Sigmoid colon (tissue), 7 donors: ENCODE measurements around the gene CAPN2. TPM values are rescaled to one million over a fixed set of nuclear protein-coding genes. Genes with fewer than 3 reads are reported as not detected.

Experiments used
- DNase-seq: peaks from one replicate; pipeline ENCODE4 v3.0.0-alpha.2; 2019
- H3K27ac ChIP-seq, 4 donors: fragments of 200-600 bp; sonication (generic); one replicate each; pipeline ENCODE4 v1.5.1; 2016 to 2019; ENCODE audit warnings: mild to moderate bottlenecking in 1 of 4
- H3K27me3 ChIP-seq, 3 donors: fragments of 200-600 bp; sonication (generic); one replicate each; pipeline ENCODE4 v1.5.1; 2019; ENCODE audit warnings: mild to moderate bottlenecking in 1 of 3
- H3K36me3 ChIP-seq, 4 donors: fragments of 200-600 bp; sonication (generic); one replicate each; pipeline ENCODE4 v1.5.1; 2016 to 2019
- H3K4me1 ChIP-seq, 4 donors: fragments of 200-600 bp; sonication (generic); one replicate each; pipeline ENCODE4 v1.5.1; 2017 to 2019
- H3K4me3 ChIP-seq, 4 donors: fragments of 200-600 bp; sonication (generic); one replicate each; pipeline ENCODE4 v1.5.1; 2017 to 2019; ENCODE audit warnings: mild to moderate bottlenecking in 2 of 4, moderate library complexity in 1 of 4
- H3K9me3 ChIP-seq, 4 donors: fragments of 200-600 bp in 3 of 4; sonication (generic) in 3 of 4; one replicate each; pipeline versions ENCODE4 v1.5.1 to v1.6.1; 2013 to 2019
- CTCF ChIP-seq, 4 experiments: fragments of 450-650 bp in 3 of 4; fragments of 200-600 bp in 1 of 4; IDR thresholded peaks; one replicate each; pipeline ENCODE4 v1.5.1; 2016 to 2019; ENCODE audit warnings: antibody characterized with exemption in 4 of 4, mild to moderate bottlenecking in 3 of 4, moderate library complexity in 2 of 4
- EP300 ChIP-seq, 4 donors: sonication (generic); formaldehyde crosslinking; IDR thresholded peaks; one replicate each; pipeline ENCODE4 v1.6.1; 2017; ENCODE audit warnings: antibody characterized with exemption in 4 of 4
- POLR2A ChIP-seq, 2 donors: fragments of 450-650 bp; IDR thresholded peaks; one replicate each; pipeline ENCODE4 v1.6.1; 2016; ENCODE audit warnings: antibody characterized with exemption in 2 of 2, mild to moderate bottlenecking in 2 of 2, moderate library complexity in 2 of 2
- POLR2AphosphoS5 ChIP-seq, 4 donors: sonication (generic); formaldehyde crosslinking; IDR thresholded peaks; one replicate each; pipeline ENCODE4 v1.6.1; 2017; ENCODE audit warnings: antibody characterized with exemption in 4 of 4
- WGBS, 2 donors: extraction: QIAGEN DNeasy Blood & Tissue Kit; methylation state at CpG; one replicate each; pipeline ENCODE4 v1.1.7; 2013; 5-methylcytosine and 5-hydroxymethylcytosine counted together
- intact Hi-C: fragments of 100-400 bp; cut with DNase I; formaldehyde crosslinking; loops from one replicate; pipeline ENCODE4 v1.15.1; 2023
- polyA plus RNA-seq, 3 donors: library from polyadenylated mRNA; stranded (reverse); fragments of 200-250 nt; gene quantifications; one replicate each; pipeline ENCODE4 v1.2.3, GENCODE V29; 2013
- total RNA-seq, 4 donors: library from RNA; depleted of rRNA; stranded (reverse); fragments of >200 nt; gene quantifications; one replicate each; pipeline ENCODE4 v1.1.0, GENCODE V29; 2016
- donor health status: healthy with polysubstance abuse.
- donor health status: Bipolar disorder and iron deficiency.
- donor health status: healthy.

CAPN2 gene
- total and polyA plus RNA-seq, 7 donors: 67.3 to 266 (median 135) TPM

GRCh38 chr1:223704921-223705878 is 7.1 kb upstream of the CAPN2 start:
- H3K9me3 ChIP-seq: no peaks in the 10 kb centered on the region
- H3K36me3 ChIP-seq: no peaks in the 10 kb centered on the region
- no peaks in the 10 kb centered on the region for H3K27me3 ChIP-seq
- H3K4me3 ChIP-seq: no peak overlapping the region
- peaks cover 0 to 50% (median 45%) of the 10 kb centered on the region in 4 donors for H3K4me1 ChIP-seq
- intact Hi-C loops: no loop called here
- 62 to 64% methylated on average over 8 of the region's 8 CpGs for WGBS, 2 donors
- no peak for DNase-seq
- H3K27ac ChIP-seq: peak overlapping the region; percentile 40 to 84 (median 76)
- TF ChIP-seq POLR2AphosphoS5 (IDR thresholded peaks at IDR 0.05) (no peak), EP300 (IDR thresholded peaks at IDR 0.05) (no peak), POLR2A (IDR thresholded peaks at IDR 0.05) (no peak), CTCF (IDR thresholded peaks at IDR 0.05) (no peak)

- no peak for TF ChIP-seq EP300 (IDR thresholded peaks at IDR 0.05)
- no peak for TF ChIP-seq POLR2AphosphoS5 (IDR thresholded peaks at IDR 0.05)
- H3K27me3 ChIP-seq: no peaks in the 10 kb centered on the region
- WGBS, 2 donors: 67 to 74% methylated on average over 12 of the region's 12 CpGs
- no peak for DNase-seq
- intact Hi-C loops: no loop called here
- H3K36me3 ChIP-seq: no peaks in the 10 kb centered on the region
- H3K27ac ChIP-seq: peak overlapping the region; percentile 69 to 84 (median 76)
- no peak overlapping the region for H3K4me3 ChIP-seq
- H3K9me3 ChIP-seq: no peaks in the 10 kb centered on the region
- H3K4me1 ChIP-seq: peaks cover 0 to 39% (median 34%) of the 10 kb centered on the region in 4 donors
These were observed 6.0 kb upstream of the CAPN2 start for GRCh38 chr1:223706077-223706973.

- peaks cover 0 to 43% (median 33%) of the 10 kb centered on the region in 4 donors for H3K4me1 ChIP-seq
- no peaks in the 10 kb centered on the region for H3K27me3 ChIP-seq
- peak; percentile 93 for DNase-seq
- intact Hi-C loops: no loop called here
- peak overlapping the region; percentile 69 to 84 (median 76) for H3K27ac ChIP-seq
- no peak for TF ChIP-seq EP300 (IDR thresholded peaks at IDR 0.05)
- no peak for TF ChIP-seq POLR2A (IDR thresholded peaks at IDR 0.05)
- peak in 3 of 4 donors; percentile 23 to 66 (median 38) for TF ChIP-seq POLR2AphosphoS5 (IDR thresholded peaks at IDR 0.05)
- TF ChIP-seq CTCF (IDR thresholded peaks at IDR 0.05): no peak
- 15 to 54% methylated on average over 6 of the region's 6 CpGs for WGBS, 2 donors
- no peaks in the 10 kb centered on the region for H3K36me3 ChIP-seq
- H3K9me3 ChIP-seq: no peaks in the 10 kb centered on the region
- H3K4me3 ChIP-seq: no peak overlapping the region
These were observed 4.9 kb upstream of the CAPN2 start for GRCh38 chr1:223707256-223708000.

GRCh38 chr1:223708001-223708359 is 4.4 kb upstream of the CAPN2 start:
- Histone ChIP-seq H3K4me1 (peaks cover 0 to 44% (median 34%) of the 10 kb centered on the region in 4 donors), H3K36me3 (no peaks in the 10 kb centered on the region), H3K27me3 (no peaks in the 10 kb centered on the region), H3K4me3 (no peak overlapping the region), H3K27ac (peak overlapping the region; percentile 69 to 84 (median 76)), H3K9me3 (no peaks in the 10 kb centered on the region)
- 46 to 71% methylated on average over 5 of the region's 5 CpGs for WGBS, 2 donors
- TF ChIP-seq CTCF (IDR thresholded peaks at IDR 0.05) (peak in 1 of 4 experiments; percentile 18), POLR2A (IDR thresholded peaks at IDR 0.05) (no peak)
- DNase-seq: no peak
- intact Hi-C loops: no loop called here
